Subcutaneous adipose tissue (tissue), 4 donors: ENCODE measurements around the gene GPC3. TPM values are rescaled to one million over a fixed set of nuclear protein-coding genes. Genes with fewer than 3 reads are reported as not detected.

Source experiments
- CTCF ChIP-seq: fragments of 450-650 bp; IDR thresholded peaks from one replicate; pipeline ENCODE4 v1.5.1; 2016; ENCODE audit warnings: low read depth, mild to moderate bottlenecking, control low read depth, antibody characterized with exemption, moderate library complexity
- total RNA-seq, 4 donors: library from RNA; depleted of rRNA; stranded (reverse); fragments of >200 nt; gene quantifications; one replicate each; pipeline ENCODE4 v1.1.0, GENCODE V29; 2016

Gene GPC3
- total RNA-seq, 4 donors from 2014 or later = 61.8 to 142 (median 84.5) TPM

GRCh38 chrX:133646719-133647116 is 338.7 kb downstream of the GPC3 start:
- TF ChIP-seq CTCF = no peak

- TF ChIP-seq CTCF = no peak
These were observed 339.2 kb downstream of the GPC3 start for GRCh38 chrX:133645977-133646718.

GRCh38 chrX:133645256-133645655 is 340.1 kb downstream of the GPC3 start:
- TF ChIP-seq CTCF = no peak

GRCh38 chrX:133640161-133641015 is 345.0 kb downstream of the GPC3 start:
- no peak for TF ChIP-seq CTCF

- TF ChIP-seq CTCF = no peak
These were observed 345.7 kb downstream of the GPC3 start for GRCh38 chrX:133639726-133640125.

- TF ChIP-seq CTCF = no peak
These were observed 347.1 kb downstream of the GPC3 start for GRCh38 chrX:133638285-133638684.

- TF ChIP-seq CTCF = no peak
These were observed 347.6 kb downstream of the GPC3 start for GRCh38 chrX:133637765-133638164.
